ENCODE results near the gene CCDC97. TPM values are rescaled to one million over a fixed set of nuclear protein-coding genes. Genes with fewer than 3 reads are reported as not detected.

The CCDC97 gene
- total RNA-seq: 10 to 100 TPM; 42.9 to 43.5 TPM

DNA sequence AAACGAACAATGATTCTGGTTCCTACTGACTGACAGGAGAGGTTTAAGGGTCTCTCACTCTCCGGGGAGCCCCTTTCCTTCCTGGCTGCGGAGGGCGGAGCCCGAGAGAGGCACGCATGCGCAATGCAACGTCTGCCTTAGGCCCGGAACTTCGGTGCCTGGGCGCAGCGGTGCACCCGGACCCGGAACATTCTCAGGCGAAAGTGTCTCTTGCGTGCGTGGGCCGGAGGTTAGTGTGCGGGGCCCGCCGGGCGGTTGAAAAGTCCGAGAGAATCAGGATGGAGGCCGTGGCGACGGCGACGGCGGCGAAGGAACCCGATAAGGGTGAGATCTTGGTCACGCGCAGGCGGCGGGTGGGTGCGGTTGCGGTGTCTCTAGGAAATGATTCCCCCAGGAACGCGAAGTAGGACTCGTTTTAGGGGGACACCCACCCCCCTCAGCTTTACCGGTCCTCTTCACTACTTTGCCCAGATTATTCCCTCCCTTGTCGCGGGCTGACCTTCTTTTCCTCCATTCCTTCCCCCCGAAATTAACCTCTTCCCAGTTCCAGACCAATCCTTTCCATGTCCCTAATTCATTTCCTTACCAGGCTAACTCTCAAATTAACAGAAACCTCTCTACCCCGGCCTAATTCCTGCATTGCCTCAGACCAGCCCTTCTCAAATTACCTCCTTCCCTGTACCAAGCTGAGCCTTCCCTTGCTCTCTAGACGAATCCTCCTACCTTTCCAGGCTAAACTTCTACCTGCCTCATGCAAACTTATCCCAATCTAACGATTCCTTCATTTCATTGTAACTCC, at the start of gene CCDC97:
TSS of gene CCDC97 (plus strand) at position 140 of the 799 bp plus-strand sequence. CDS start at position 279, 139 bp downstream.
- peak; percentile 93 for DNase-seq
- Mint-ChIP-seq H3K4me1 (peaks cover 69% of the 10 kb centered on the region), H3K36me3 (peaks cover 46% of the 10 kb centered on the region), H3K9me3 (ENCODE audit: low read depth) (no peaks in the 10 kb centered on the region), H3K27ac (peak within 1 kb of the TSS; percentile 94), H3K4me3 (peak within 1 kb of the TSS; percentile 95), H3K27me3 (no peaks in the 10 kb centered on the region)
- ATAC-seq: peak; percentile 72
- CTCF ChIA-PET: interaction anchor here (0.7 to 11.7 kb wide), 9 partner anchors 8 to 166 kb away, joined by 3 to 110 read pairs (median 6); partner anchors contain the start of gene HNRNPUL1

DNA sequence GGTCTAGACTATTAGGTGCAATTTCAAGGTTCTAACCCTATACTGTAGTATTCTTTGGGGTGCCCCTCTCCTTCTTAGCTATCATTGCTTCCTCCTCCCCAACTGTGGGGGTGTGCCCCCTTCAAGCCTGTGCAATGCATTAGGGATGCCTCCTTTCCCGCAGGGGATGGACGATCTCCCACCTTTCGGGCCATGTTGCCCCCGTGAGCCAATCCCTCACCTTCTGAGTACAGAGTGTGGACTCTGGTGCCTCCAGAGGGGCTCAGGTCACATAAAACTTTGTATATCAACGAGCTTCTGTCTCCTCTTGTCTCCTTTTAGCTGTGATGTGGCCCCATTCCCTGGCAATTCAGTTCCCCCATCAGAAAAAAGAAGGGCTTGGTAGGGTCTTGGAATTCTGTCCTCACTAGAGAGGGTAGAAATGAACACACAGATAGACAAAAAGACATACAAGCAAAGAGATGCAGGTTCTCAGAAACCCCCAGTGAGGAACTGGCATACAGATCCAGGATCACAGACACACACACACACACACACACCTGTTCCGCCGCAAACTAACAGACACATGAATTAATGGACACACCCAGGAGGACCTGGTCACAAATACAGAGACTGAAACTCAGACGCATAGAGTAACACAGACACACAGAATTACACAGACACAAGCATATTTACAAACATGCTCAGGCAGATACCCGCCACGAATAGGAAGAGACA, 48.3 kb upstream of the CCDC97 start:
- H3K27ac Mint-ChIP-seq: peak overlapping the region; percentile 99
- H3K27me3 Mint-ChIP-seq: no peaks in the 10 kb centered on the region
- CTCF ChIA-PET: interaction anchor here (1.0 to 8.7 kb wide), 10 partner anchors 37 to 117 kb away, joined by 3 to 110 read pairs (median 4); partner anchors contain the start of genes B9D2 and CCDC97
- ATAC-seq (no peak), DNase-seq (no peak)
- peaks cover 22% of the 10 kb centered on the region for H3K4me1 Mint-ChIP-seq
- peak overlapping the region; percentile 79 for H3K4me3 Mint-ChIP-seq
- peaks cover 16% of the 10 kb centered on the region for H3K36me3 Mint-ChIP-seq
- no peaks in the 10 kb centered on the region for H3K9me3 Mint-ChIP-seq (ENCODE audit: low read depth)

DNA sequence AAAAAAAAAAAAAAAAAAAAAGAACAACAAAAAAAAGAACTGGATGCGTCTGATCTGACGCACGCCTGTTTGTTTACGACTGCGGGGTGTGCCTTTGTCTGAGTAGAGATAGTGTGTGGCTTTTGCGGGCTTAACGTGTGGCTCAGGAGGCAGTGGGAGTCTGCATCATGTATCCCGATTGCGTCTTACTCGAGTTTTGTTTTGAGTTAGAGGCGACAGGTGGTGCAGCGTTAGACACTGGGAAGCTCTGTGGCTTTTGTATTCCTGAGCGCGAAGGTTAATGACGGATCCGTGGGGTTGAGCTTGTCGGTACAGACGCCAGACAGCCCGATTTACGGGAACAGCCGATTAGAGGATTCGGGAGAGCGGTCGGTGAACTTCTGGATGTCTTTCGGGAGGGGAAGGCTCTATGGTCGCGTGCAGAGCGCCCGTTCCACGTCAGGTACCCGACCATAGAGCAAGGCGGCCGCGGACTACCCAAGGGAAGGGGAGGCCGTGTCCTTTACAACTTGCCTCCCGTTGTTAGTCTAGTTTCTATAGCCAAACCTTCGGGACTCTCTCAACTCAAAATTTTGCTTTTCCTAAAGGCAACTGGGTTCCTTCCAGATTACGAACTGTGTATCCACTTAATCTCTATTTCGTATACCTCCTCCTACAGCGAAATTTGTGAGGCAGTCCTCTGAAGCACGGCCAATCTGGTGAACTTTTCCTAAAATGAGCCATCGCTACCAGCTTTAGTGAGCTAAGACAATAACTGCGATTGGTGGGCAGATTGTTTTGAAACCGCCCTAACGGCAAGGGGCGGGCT, 46.7 kb upstream of the CCDC97 start:
- Mint-ChIP-seq H3K27me3 (no peaks in the 10 kb centered on the region), H3K27ac (peak overlapping the region; percentile 99), H3K4me3 (peak overlapping the region; percentile 79), H3K36me3 (peaks cover 26% of the 10 kb centered on the region), H3K4me1 (peaks cover 36% of the 10 kb centered on the region), H3K9me3 (ENCODE audit: low read depth) (no peaks in the 10 kb centered on the region)
- CTCF ChIA-PET: interaction anchor here (0.8 to 8.7 kb wide), 21 partner anchors 12 to 659 kb away, joined by 3 to 110 read pairs (median 7); partner anchors contain the start of genes AXL, CCDC97 and DMAC2
- ATAC-seq (peak; percentile 34), DNase-seq (peak; percentile 94)

DNA sequence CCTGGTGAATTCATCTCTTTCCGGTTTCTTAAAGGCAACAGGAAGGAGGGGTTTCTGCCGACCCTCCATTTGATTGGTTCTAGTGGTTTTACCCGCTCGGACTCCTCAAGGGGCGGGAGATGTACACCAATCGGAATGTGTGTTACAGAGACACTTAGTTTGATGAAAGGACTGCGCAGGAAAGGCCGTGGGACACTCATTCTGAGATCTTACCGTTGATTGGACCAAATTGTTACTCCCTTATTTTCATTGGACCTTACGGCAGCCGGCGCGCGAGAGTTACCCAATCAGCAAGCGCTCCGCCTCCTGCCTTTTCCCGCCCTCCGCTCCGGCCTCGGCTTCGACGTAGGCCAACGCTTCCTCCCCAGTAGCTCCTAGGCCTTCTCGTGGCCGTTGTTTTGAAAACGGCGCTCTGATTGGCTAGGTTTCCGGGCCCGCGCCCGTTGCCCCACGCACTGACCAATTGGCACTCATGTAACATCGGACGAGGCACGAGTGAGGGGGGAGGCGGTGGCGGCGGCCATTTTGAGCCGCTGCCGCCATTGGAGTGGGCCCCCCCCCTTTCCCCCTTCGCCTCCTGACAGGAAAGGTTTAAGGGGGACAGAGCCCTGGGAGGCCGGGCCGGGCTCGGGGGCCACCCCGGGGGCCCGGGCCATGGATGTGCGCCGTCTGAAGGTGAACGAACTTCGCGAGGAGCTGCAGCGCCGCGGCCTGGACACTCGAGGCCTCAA, 46.0 kb upstream of the CCDC97 start, which contains the start of gene HNRNPUL1:
TSS of gene HNRNPUL1 (plus strand) at position 523 of the 731 bp plus-strand sequence. CDS start at position 655, 132 bp downstream.
- Mint-ChIP-seq H3K27ac (peak within 1 kb of the TSS; percentile 99), H3K36me3 (peaks cover 31% of the 10 kb centered on the region), H3K4me3 (peak within 1 kb of the TSS; percentile 79), H3K27me3 (no peaks in the 10 kb centered on the region), H3K4me1 (peaks cover 36% of the 10 kb centered on the region), H3K9me3 (ENCODE audit: low read depth) (no peaks in the 10 kb centered on the region)
- CTCF ChIA-PET: interaction anchor here (0.8 to 8.7 kb wide), 18 partner anchors 11 to 660 kb away, joined by 3 to 110 read pairs (median 7); partner anchors contain the start of genes CCDC97 and DMAC2
- DNase-seq (peak; percentile 99), ATAC-seq (peak; percentile 68)

DNA sequence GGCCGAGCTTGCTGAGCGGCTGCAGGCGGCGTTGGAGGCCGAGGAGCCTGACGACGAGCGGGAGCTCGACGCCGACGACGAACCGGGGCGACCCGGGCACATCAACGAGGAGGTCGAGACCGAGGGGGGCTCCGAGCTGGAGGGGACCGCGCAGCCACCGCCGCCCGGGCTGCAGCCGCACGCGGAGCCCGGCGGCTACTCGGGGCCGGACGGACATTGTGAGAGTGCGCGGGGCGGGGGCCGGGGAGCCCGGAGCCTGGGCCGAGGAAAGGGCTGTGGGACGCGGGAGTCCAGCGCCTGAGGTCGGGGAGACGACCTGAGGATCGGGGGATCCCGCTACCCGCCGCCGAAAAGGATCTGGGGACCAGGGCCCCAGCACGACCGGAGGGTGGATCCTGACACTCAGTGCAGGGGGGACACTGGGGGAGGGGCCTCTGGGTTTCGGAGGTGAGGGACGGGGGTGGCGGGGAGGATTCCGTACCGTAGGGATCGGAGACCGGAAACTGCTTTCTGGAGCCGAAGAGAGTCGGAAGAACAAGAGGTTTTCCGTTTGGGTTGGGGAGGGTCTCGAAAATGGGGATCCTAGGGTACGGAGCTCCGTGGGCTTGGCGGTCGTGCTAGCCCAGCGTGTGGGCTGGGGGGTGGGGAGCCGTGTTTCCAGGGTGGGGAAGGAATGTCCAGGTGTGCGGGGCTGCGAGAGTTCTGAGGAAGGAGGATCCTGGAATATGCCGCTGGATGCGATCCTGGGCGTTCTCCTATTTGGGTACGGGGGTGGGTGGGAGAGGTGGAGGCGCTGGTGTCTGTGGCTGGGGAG, 45.2 kb upstream of the CCDC97 start:
- Mint-ChIP-seq H3K4me1 (peaks cover 36% of the 10 kb centered on the region), H3K27me3 (no peaks in the 10 kb centered on the region), H3K36me3 (peaks cover 34% of the 10 kb centered on the region), H3K9me3 (ENCODE audit: low read depth) (no peaks in the 10 kb centered on the region), H3K4me3 (peak overlapping the region; percentile 79), H3K27ac (peak overlapping the region; percentile 99)
- ATAC-seq (no peak), DNase-seq (peak; percentile 74)
- CTCF ChIA-PET: interaction anchor here (1.3 to 8.7 kb wide), 11 partner anchors 34 to 630 kb away, joined by 3 to 110 read pairs (median 9); partner anchors contain the start of genes CCDC97 and DMAC2

DNA sequence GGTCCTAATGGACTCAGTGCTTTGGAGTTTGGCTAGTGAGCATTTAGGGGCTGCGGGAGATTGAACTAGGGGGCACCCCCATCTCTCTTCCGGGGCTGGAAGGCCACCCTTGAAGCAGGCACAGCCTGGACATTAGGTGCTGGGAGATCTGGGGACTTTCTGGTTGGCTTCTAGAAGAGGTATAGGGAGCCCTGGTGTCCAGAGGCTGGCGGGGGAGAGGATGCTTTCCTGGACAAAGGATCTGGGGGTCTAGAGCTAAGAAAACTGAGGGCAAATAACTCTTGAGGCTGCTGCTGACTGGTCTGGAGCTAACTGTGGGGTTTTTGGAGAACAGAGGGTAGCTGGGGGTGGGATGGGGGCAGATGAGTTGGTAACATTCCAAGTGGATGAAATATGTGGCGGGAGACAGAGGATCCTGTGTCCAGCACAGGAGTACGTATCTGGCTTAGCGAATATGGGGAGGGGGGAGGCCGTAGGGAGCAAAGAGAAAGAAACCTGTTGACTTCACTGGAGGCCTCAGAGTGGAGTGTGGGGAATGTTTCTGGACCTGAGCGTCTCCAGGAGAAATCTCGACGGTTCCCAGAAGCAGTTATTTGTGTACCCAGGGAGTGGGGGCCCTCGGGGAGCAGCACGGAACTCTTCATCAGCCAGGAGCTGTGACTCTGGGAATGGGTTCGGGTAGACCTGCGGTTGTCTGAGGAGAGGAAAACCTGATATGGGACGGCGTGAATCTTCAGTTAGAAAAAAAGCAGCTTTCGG, 44.4 kb upstream of the CCDC97 start:
- H3K27ac Mint-ChIP-seq: peak overlapping the region; percentile 99
- DNase-seq: peak; percentile 45

DNA sequence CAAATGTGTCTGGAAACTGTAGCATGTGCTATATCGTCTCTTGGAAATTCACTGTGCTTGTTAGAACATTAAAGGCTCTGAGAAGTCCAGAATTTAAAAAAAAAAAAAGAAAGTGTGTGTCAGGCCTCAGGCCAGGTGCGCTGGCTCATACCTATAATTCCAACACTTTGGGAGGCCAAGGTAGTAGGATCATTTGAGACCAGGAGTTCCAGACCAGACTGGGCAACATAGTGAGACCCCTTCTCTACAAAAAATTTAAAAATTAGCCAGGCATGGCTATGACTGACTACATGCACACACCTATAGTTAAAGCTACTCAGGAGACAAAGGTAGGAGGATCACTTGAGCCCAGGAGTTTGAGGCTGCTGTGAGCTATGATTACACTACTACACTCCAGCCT, 40.9 kb upstream of the CCDC97 start:
- ATAC-seq (no peak), DNase-seq (no peak)
- no peaks in the 10 kb centered on the region for H3K9me3 Mint-ChIP-seq (ENCODE audit: low read depth)
- CTCF ChIA-PET: interaction anchor here (0.7 kb wide), 1 partner anchor 523 kb away, joined by 5 read pairs; no protein-coding TSS in a partner anchor
- no peaks in the 10 kb centered on the region for H3K27me3 Mint-ChIP-seq
- H3K4me1 Mint-ChIP-seq: peaks cover 24% of the 10 kb centered on the region
- H3K27ac Mint-ChIP-seq: no peak overlapping the region
- H3K4me3 Mint-ChIP-seq: no peak overlapping the region
- H3K36me3 Mint-ChIP-seq: peaks cover 63% of the 10 kb centered on the region

More for the DNA sequence above, 44.4 kb upstream of the CCDC97 start:
- H3K4me3 Mint-ChIP-seq: peak overlapping the region; percentile 79
- H3K27me3 Mint-ChIP-seq: no peaks in the 10 kb centered on the region
- CTCF ChIA-PET: interaction anchor here (1.3 to 8.7 kb wide), 5 partner anchors 11 to 89 kb away, joined by 5 to 110 read pairs (median 8); partner anchors contain the start of gene CCDC97
- no peaks in the 10 kb centered on the region for H3K9me3 Mint-ChIP-seq (ENCODE audit: low read depth)
- no peak for ATAC-seq
- H3K4me1 Mint-ChIP-seq: peaks cover 36% of the 10 kb centered on the region
- peaks cover 34% of the 10 kb centered on the region for H3K36me3 Mint-ChIP-seq

DNA sequence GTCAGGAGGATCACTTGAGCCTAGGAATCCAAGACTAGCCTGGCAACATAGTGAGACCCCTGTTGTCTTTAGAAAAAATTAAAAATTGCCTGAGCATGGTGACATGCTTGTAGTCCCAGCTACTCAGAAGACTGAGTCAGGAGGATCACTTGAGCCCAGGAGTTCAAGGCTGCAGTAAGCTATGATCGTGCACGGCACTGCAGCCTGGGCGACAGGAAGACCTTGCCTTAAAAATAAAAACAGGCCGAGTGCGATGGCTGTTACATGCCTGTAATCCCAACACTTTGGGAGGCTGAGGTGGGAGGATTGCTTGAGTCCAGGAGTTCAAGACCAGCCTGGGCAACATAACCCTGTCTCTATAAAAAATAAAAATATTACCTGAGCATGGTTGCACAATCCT, 40.4 kb upstream of the CCDC97 start:
- no peak overlapping the region for H3K4me3 Mint-ChIP-seq
- H3K9me3 Mint-ChIP-seq (ENCODE audit: low read depth): no peaks in the 10 kb centered on the region
- H3K4me1 Mint-ChIP-seq: peaks cover 24% of the 10 kb centered on the region
- CTCF ChIA-PET: interaction anchor here (0.7 kb wide), 1 partner anchor 524 kb away, joined by 5 read pairs; no protein-coding TSS in a partner anchor
- DNase-seq (no peak), ATAC-seq (no peak)
- no peaks in the 10 kb centered on the region for H3K27me3 Mint-ChIP-seq
- no peak overlapping the region for H3K27ac Mint-ChIP-seq
- H3K36me3 Mint-ChIP-seq: peaks cover 66% of the 10 kb centered on the region

DNA sequence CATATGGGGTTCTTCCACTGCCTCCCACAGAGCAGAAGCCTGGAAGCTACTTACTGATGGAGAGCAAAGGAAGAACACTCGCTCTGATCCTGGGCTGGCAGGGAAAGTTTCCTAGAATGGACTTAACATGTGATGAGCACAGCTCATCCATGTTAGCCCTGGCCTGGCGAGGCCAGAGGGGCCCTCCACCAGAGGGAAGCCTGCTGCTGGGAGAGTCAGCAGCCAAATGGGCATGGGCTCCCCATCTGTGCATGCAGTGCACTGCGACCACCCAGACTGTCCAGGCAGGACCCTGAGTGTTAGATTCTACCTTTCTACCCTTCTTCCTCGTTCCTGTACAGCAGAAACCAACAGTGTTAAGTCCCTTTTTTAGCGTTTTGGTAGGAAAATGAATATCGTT, 36.9 kb upstream of the CCDC97 start:
- no peak overlapping the region for H3K4me3 Mint-ChIP-seq
- ATAC-seq: no peak
- no peak for DNase-seq
- H3K27me3 Mint-ChIP-seq: no peaks in the 10 kb centered on the region
- peaks cover 62% of the 10 kb centered on the region for H3K36me3 Mint-ChIP-seq
- CTCF ChIA-PET: no interaction called here
- peaks cover under 1% of the 10 kb centered on the region for H3K4me1 Mint-ChIP-seq
- H3K27ac Mint-ChIP-seq: no peak overlapping the region
- no peaks in the 10 kb centered on the region for H3K9me3 Mint-ChIP-seq (ENCODE audit: low read depth)

DNA sequence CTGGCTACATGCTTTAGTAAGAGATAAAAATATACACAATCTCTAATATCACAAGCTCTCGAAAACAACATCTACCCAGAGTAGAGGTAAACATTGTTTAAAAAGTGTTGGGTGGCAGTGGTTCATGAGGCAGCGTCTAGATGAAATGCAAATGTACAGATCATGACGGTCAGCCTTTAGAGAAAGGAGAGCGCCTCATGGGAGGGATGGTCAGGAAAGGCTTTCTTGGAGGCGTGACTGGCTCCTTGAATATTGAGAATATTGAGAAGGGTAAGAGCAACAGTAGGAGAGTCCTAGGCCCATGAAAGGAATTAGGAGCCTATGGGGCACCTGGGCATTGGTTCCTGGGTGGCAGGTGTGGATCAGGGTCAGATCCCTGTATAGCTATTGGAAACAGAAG, 35.2 kb upstream of the CCDC97 start:
- no peaks in the 10 kb centered on the region for H3K4me1 Mint-ChIP-seq
- H3K27me3 Mint-ChIP-seq: no peaks in the 10 kb centered on the region
- no peak for DNase-seq
- no peak for ATAC-seq
- H3K27ac Mint-ChIP-seq: no peak overlapping the region
- CTCF ChIA-PET: interaction anchor here (1.0 to 1.4 kb wide), 3 partner anchors 11 to 78 kb away, joined by 3 read pairs; no protein-coding TSS in a partner anchor
- H3K9me3 Mint-ChIP-seq (ENCODE audit: low read depth): no peaks in the 10 kb centered on the region
- H3K4me3 Mint-ChIP-seq: no peak overlapping the region
- peaks cover 67% of the 10 kb centered on the region for H3K36me3 Mint-ChIP-seq

DNA sequence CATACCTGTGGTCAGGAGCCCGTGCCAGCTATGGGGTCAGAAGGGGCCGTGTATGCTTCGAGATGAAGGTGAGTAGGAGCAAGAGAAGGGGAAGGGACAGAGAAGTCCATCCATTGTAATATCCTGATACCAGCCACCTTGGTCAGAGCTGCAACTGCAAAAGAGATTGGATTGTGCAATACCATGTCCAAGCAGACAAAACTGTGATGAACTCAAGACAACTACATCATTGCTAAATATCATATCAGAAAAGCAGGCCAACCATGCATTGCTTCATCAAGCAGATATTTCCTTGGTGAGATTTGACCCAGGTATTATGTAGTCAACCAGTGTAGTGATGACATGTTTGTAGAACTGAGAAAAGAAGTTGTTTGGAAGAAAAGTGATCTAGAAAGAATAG, 33.7 kb upstream of the CCDC97 start:
- DNase-seq: no peak

More for the DNA sequence above, 33.7 kb upstream of the CCDC97 start:
- Mint-ChIP-seq H3K27me3 (no peaks in the 10 kb centered on the region), H3K9me3 (ENCODE audit: low read depth) (no peaks in the 10 kb centered on the region), H3K4me1 (no peaks in the 10 kb centered on the region), H3K36me3 (peaks cover 72% of the 10 kb centered on the region), H3K4me3 (no peak overlapping the region), H3K27ac (peak overlapping the region; percentile 4)
- no peak for ATAC-seq
- CTCF ChIA-PET: interaction anchor here (1.7 kb wide), 1 partner anchor 10 kb away, joined by 5 read pairs; no protein-coding TSS in a partner anchor

Data from activated CD8-positive, alpha-beta memory T cell treated with anti-CD3 and anti-CD28 coated beads, Interleukin-2, amount 10 ng/mL, durations not matched to agents 7 days and 5 days (primary cell).